H1 (cell line): ENCODE results near the gene HOXB7. TPM values are rescaled to one million over a fixed set of nuclear protein-coding genes. Genes with fewer than 3 reads are reported as not detected.

Experiments
- CTCF ChIA-PET: fragments of 300-600 bp; sonication (Branson Sonifier 250); formaldehyde crosslinking; loops from one replicate; lab custom pipeline; 2021; ENCODE audit not compliant: partially characterized antibody; lab: Charles Lee
- POLR2A ChIA-PET: fragments of 300-600 bp; sonication (Branson Sonifier 250); formaldehyde crosslinking; loops from one replicate; lab custom pipeline; 2021; ENCODE audit warnings: inconsistent platforms; ENCODE audit not compliant: partially characterized antibody; lab: Charles Lee
- DNase-seq, 2 experiments: peaks; one replicate each; pipeline versions ENCODE4 v3.0.0 to v3.0.0-alpha.2; 2010 to 2022; ENCODE audit warnings: low spot score in 2 of 2, low read depth in 1 of 2, mixed read lengths in 1 of 2
- FAIRE-seq: peaks from 2 replicates; lab custom pipeline; 2011; peaks lifted over from hg19 to GRCh38; lab: Jason Lieb, UNC
- H2AFZ ChIP-seq: 2 replicates; pipeline ENCODE4 v1.8.1; 2012; ENCODE audit warnings: low read length, inconsistent platforms
- H2AK5ac ChIP-seq: 2 replicates; pipeline ENCODE4 v1.6.1; 2013; ENCODE audit warnings: low read depth, low read length
- H2BK120ac ChIP-seq: replicated peaks from 2 replicates; pipeline ENCODE3; 2013; ENCODE audit warnings: low read depth, low read length, inconsistent platforms
- H2BK12ac ChIP-seq: 2 replicates; pipeline ENCODE4 v1.6.1; 2013; ENCODE audit warnings: low read depth, low read length
- H2BK15ac ChIP-seq: 2 replicates; pipeline ENCODE4 v1.6.1; 2013; ENCODE audit warnings: low read length
- H2BK20ac ChIP-seq: 2 replicates; pipeline ENCODE4 v1.6.1; 2013; ENCODE audit warnings: low read length
- H2BK5ac ChIP-seq: 2 replicates; pipeline ENCODE4 v1.6.1; 2013; ENCODE audit warnings: low read depth, low read length
- H3K14ac ChIP-seq: 2 replicates; pipeline ENCODE4 v1.6.1; 2013; ENCODE audit warnings: inconsistent platforms; ENCODE audit not compliant: insufficient read length
- H3K18ac ChIP-seq: 2 replicates; pipeline ENCODE4 v1.6.1; 2013; ENCODE audit warnings: low read length; ENCODE audit errors: extremely low read depth
- H3K23ac ChIP-seq: 2 replicates; pipeline ENCODE4 v1.6.1; 2013; ENCODE audit warnings: inconsistent platforms; ENCODE audit not compliant: insufficient read length
- H3K23me2 ChIP-seq: 2 replicates; pipeline ENCODE4 v1.6.1; 2013; ENCODE audit warnings: low read depth, low read length
- H3K27ac ChIP-seq: 2 replicates; pipeline ENCODE4 v1.6.1; 2011; ENCODE audit warnings: low read depth, low read length, inconsistent platforms
- H3K27me3 ChIP-seq, 4 experiments: replicated peaks in 1 of 4; 1 replicate in 1 of 4; 2 replicates in 3 of 4; pipeline versions ENCODE4 v1.6.1 to v1.8.1; 2011 to 2013; ENCODE audit warnings: low read length in 3 of 4, mild to moderate bottlenecking in 3 of 4, inconsistent platforms in 2 of 4, mixed read lengths in 2 of 4, moderate library complexity in 1 of 4; ENCODE audit not compliant: control insufficient read depth in 3 of 4, insufficient read depth in 3 of 4; ENCODE audit errors: extremely low read depth in 1 of 4
- H3K36me3 ChIP-seq, 4 experiments: 2 replicates each; pipeline versions ENCODE4 v1.6.1 to v1.8.1; 2011 to 2013; ENCODE audit warnings: mild to moderate bottlenecking in 4 of 4, low read length in 3 of 4, moderate library complexity in 2 of 4, control low read depth in 1 of 4, inconsistent platforms in 1 of 4; ENCODE audit not compliant: insufficient read depth in 4 of 4, control insufficient read depth in 2 of 4
- H3K4ac ChIP-seq: replicated peaks from 2 replicates; pipeline ENCODE3; 2013; ENCODE audit warnings: low read length, low read depth, mixed read lengths, inconsistent platforms; ENCODE audit not compliant: insufficient read length
- H3K4me1 ChIP-seq, 4 experiments: replicated peaks in 1 of 4; 1 replicate in 1 of 4; 2 replicates in 3 of 4; pipeline versions ENCODE4 v1.6.1 to v1.8.1; 2011 to 2013; ENCODE audit warnings: low read length in 3 of 4, inconsistent platforms in 2 of 4, mixed read lengths in 1 of 4; ENCODE audit not compliant: insufficient read depth in 4 of 4, control insufficient read depth in 3 of 4
- H3K4me2 ChIP-seq, 2 experiments: 2 replicates each; pipeline versions ENCODE4 v1.6.1 to v1.8.1; 2011 to 2013; ENCODE audit warnings: low read depth in 2 of 2, low read length in 2 of 2, control low read depth in 1 of 2, inconsistent platforms in 1 of 2, mild to moderate bottlenecking in 1 of 2; ENCODE audit not compliant: insufficient read depth in 1 of 2
- H3K4me3 ChIP-seq, 4 experiments: fragments of 200-600, 300-600 bp in 1 of 4; sonication (generic), shearing (Covaris generic), sonication (Bioruptor Twin) in 1 of 4; 2 replicates each; pipeline versions ENCODE4 v1.5.1 to v1.8.1; 2011 to 2016; ENCODE audit warnings: low read length in 4 of 4, low read depth in 3 of 4, control low read depth in 2 of 4, inconsistent platforms in 2 of 4, mild to moderate bottlenecking in 2 of 4, mixed read lengths in 1 of 4, moderate library complexity in 1 of 4; ENCODE audit not compliant: insufficient read depth in 2 of 4; ENCODE audit errors: extremely low read depth in 1 of 4
- H3K56ac ChIP-seq: replicated peaks from 2 replicates; pipeline ENCODE3; 2013; ENCODE audit warnings: low read depth, mild to moderate bottlenecking, mixed read lengths, low read length, inconsistent platforms; ENCODE audit not compliant: insufficient read length
- H3K79me1 ChIP-seq: 2 replicates; pipeline ENCODE4 v1.6.1; 2013; ENCODE audit warnings: low read depth, low read length, control low read depth
- H3K79me2 ChIP-seq, 2 experiments: 2 replicates each; pipeline versions ENCODE4 v1.6.1 to v1.8.1; 2012 to 2013; ENCODE audit warnings: low read length in 2 of 2, mild to moderate bottlenecking in 2 of 2, inconsistent platforms in 1 of 2; ENCODE audit not compliant: insufficient read depth in 2 of 2, control insufficient read depth in 1 of 2
- H3K9ac ChIP-seq, 4 experiments: replicated peaks in 1 of 4; 1 replicate in 1 of 4; 2 replicates in 3 of 4; pipeline versions ENCODE4 v1.6.1 to v1.8.1; 2011 to 2013; ENCODE audit warnings: low read depth in 3 of 4, low read length in 3 of 4, control low read depth in 2 of 4, mild to moderate bottlenecking in 2 of 4, moderate library complexity in 2 of 4, inconsistent platforms in 1 of 4; ENCODE audit errors: extremely low read depth in 1 of 4
- H3K9me3 ChIP-seq, 2 experiments: 2 replicates each; pipeline versions ENCODE4 v1.6.1 to v1.8.1; 2012 to 2013; ENCODE audit warnings: mild to moderate bottlenecking in 2 of 2, moderate library complexity in 2 of 2, control low read depth in 1 of 2, inconsistent platforms in 1 of 2, low read depth in 1 of 2, low read length in 1 of 2, mixed read lengths in 1 of 2; ENCODE audit not compliant: insufficient read depth in 2 of 2
- H4K20me1 ChIP-seq, 2 experiments: replicated peaks in 1 of 2; 2 replicates each; pipeline versions ENCODE3 to v1.8.1; 2011 to 2013; ENCODE audit warnings: inconsistent platforms in 2 of 2, low read length in 2 of 2, mild to moderate bottlenecking in 1 of 2; ENCODE audit not compliant: insufficient read depth in 2 of 2, control insufficient read depth in 1 of 2
- H4K5ac ChIP-seq: 2 replicates; pipeline ENCODE4 v1.6.1; 2013; ENCODE audit warnings: low read length, low read depth, mixed read lengths, inconsistent platforms; ENCODE audit not compliant: insufficient read length
- H4K8ac ChIP-seq: 2 replicates; pipeline ENCODE4 v1.8.0; 2013; ENCODE audit warnings: mild to moderate bottlenecking, moderate library complexity, low read length, inconsistent platforms; ENCODE audit not compliant: insufficient read depth; ENCODE audit errors: extremely low read depth
- H4K91ac ChIP-seq: replicated peaks from 2 replicates; pipeline ENCODE3; 2013; ENCODE audit warnings: low read length, mixed read lengths, inconsistent platforms; ENCODE audit not compliant: insufficient read length
- ATF2 ChIP-seq: IDR thresholded peaks from 2 replicates; pipeline ENCODE4 v1.6.1; 2012; ENCODE audit warnings: low read length, inconsistent platforms
- CBX8 ChIP-seq: fragments of 300-800, 300-1000 bp; sonication (generic); IDR thresholded peaks from 2 replicates; pipeline ENCODE4 v1.7.1; 2016; ENCODE audit warnings: low read depth, low read length, borderline replicate concordance
- EZH2 ChIP-seq: fragments of 200-600 bp; sonication (generic); IDR thresholded peaks from 2 replicates; pipeline ENCODE4 v1.7.1; 2012; ENCODE audit warnings: low read depth, mild to moderate bottlenecking, moderate library complexity, low read length, inconsistent platforms; ENCODE audit not compliant: severe bottlenecking
- JUND ChIP-seq: IDR thresholded peaks from 2 replicates; pipeline ENCODE4 v1.6.1; 2011; ENCODE audit warnings: mild to moderate bottlenecking, improper control_type of control experiment, low read length
- POLR2A ChIP-seq, 2 experiments: IDR thresholded peaks; 1 replicate in 1 of 2; 2 replicates in 1 of 2; pipeline ENCODE4 v1.6.1; 2011; ENCODE audit warnings: low read depth in 2 of 2, low read length in 2 of 2, mild to moderate bottlenecking in 2 of 2; ENCODE audit errors: control extremely low read depth in 1 of 2
- POLR2AphosphoS5 ChIP-seq: IDR thresholded peaks from 2 replicates; pipeline ENCODE4 v1.6.1; 2011; ENCODE audit warnings: low read depth, low read length
- RNF2 ChIP-seq: fragments of 200-900, 300-1000 bp; sonication (generic); IDR thresholded peaks from 2 replicates; pipeline ENCODE4 v1.7.1; 2016; ENCODE audit warnings: borderline replicate concordance, low read depth, mild to moderate bottlenecking, antibody characterized with exemption, low read length; ENCODE audit not compliant: poor library complexity, severe bottlenecking; ENCODE audit errors: missing control alignments
- SUZ12 ChIP-seq: fragments of 200-600 bp; sonication (generic); IDR thresholded peaks from 2 replicates; pipeline ENCODE4 v1.6.1; 2012; ENCODE audit warnings: mild to moderate bottlenecking, inconsistent platforms, low read length, moderate library complexity, mixed read lengths
- TEAD4 ChIP-seq: IDR thresholded peaks from 2 replicates; pipeline ENCODE4 v1.6.1; 2012; ENCODE audit warnings: low read depth, low read length, inconsistent platforms, mixed read lengths
- WGBS, 2 experiments: shearing (Covaris generic) in 1 of 2; methylation state at CpG; one replicate each; pipeline versions ENCODE4 v1.1.6 to v1.1.7; 2013 to 2015; ENCODE audit warnings: low lambda C conversion rate in 2 of 2, mixed read lengths in 2 of 2, inconsistent platforms in 1 of 2, low coverage in 1 of 2, missing lambda C conversion rate in 1 of 2; ENCODE audit not compliant: insufficient replicate concordance in 2 of 2, insufficient coverage in 1 of 2, insufficient read length in 1 of 2; ENCODE audit errors: extremely low coverage in 1 of 2, missing lambda C conversion rate in 1 of 2; 5-methylcytosine and 5-hydroxymethylcytosine counted together
- polyA plus RNA-seq, 7 experiments: library from polyadenylated mRNA; depleted of rRNA in 3 of 7; stranded (reverse) in 5 of 7; unstranded in 2 of 7; fragments of >200 nt in 5 of 7; fragments of 200-250 nt in 2 of 7; gene quantifications; 1 replicate in 5 of 7; 2 replicates in 1 of 7; 4 replicates in 1 of 7; pipeline versions ENCODE4 v1.2.1 to v1.2.3, GENCODE V29; 2011 to 2013; ENCODE audit warnings: missing spikeins in 2 of 7, mixed read lengths in 2 of 7
- total RNA-seq: library from RNA; stranded (reverse); fragmentation: NEBNext Ultra II Directional; extraction: Animal tissue kit (Norgen Biotek cat#: 25700); gene quantifications from 2 replicates; pipeline ENCODE4 v1.2.1, GENCODE V29; 2021

The HOXB7 gene
- total and polyA plus RNA-seq, 2 of the 8 experiments (the other 6 are each of a cell fraction or from before 2014, with no cell fraction given) = not detected

GRCh38 chr17:48600244-48601098 is 10.3 kb downstream of the HOXB7 start:
- POLR2A ChIA-PET = no interaction called here
- Histone ChIP-seq H2BK20ac (no peak overlapping the region), H3K36me3 (peaks cover 0 to 3% (median 0%) of the 10 kb centered on the region in 4 experiments; a peak in 1 of 8 replicates), H3K79me1 (no peaks in the 10 kb centered on the region), H3K4me1 (peaks cover 0 to 7% (median 4%) of the 10 kb centered on the region in 4 experiments; a peak in 3 of 7 replicates), H2BK120ac (no peak overlapping the region), H3K9me3 (no peaks in the 10 kb centered on the region), H2AFZ (no peak overlapping the region), H3K18ac (no peak overlapping the region), H3K27ac (no peak overlapping the region), H2BK5ac (no peak overlapping the region), H2BK15ac (no peak overlapping the region), H3K23ac (no peak overlapping the region), H3K23me2 (no peaks in the 10 kb centered on the region; the same call in 1 of the 2 replicates), H4K91ac (no peak overlapping the region), H2BK12ac (no peak overlapping the region), H3K4me2 (no peak overlapping the region), H3K27me3 (peaks cover 99 to 100% (median 100%) of the 10 kb centered on the region in 4 experiments), H3K14ac (no peak overlapping the region), H3K79me2 (no peaks in the 10 kb centered on the region), H3K9ac (no peak overlapping the region), H3K4ac (no peak overlapping the region), H4K5ac (no peak overlapping the region), H4K8ac (no peak overlapping the region), H3K56ac (no peak overlapping the region), H2AK5ac (no peak overlapping the region), H4K20me1 (peaks cover 37 to 60% of the 10 kb centered on the region in 2 experiments), H3K4me3 (no peak overlapping the region)
- DNase-seq (no peak), FAIRE-seq (no peak)
- 15% methylated on average over 17 of the region's 17 CpGs; no CpG with 5 or more reads in 1 of the 2 experiments for WGBS, 2 experiments
- CTCF ChIA-PET = interaction anchor here (0.8 to 2.1 kb wide), 11 partner anchors 9 to 385 kb away, joined by 3 to 12 read pairs (median 5); no protein-coding TSS in a partner anchor
- TF ChIP-seq JUND = no peak
- peak; percentile 46; the same call in 1 of the 2 replicates for TF ChIP-seq CBX8
- peak; percentile 82 for TF ChIP-seq RNF2
- TF ChIP-seq TEAD4 = no peak
- TF ChIP-seq POLR2A (IDR thresholded peaks at IDR 0.05; ENCODE audit: control extremely low read depth in 1 of 2, low read depth in 2 of 2, low read length in 2 of 2) = no peak
- TF ChIP-seq SUZ12 = peak; percentile 81
- TF ChIP-seq ATF2 = no peak
- TF ChIP-seq EZH2 = peak; percentile 75
- TF ChIP-seq POLR2AphosphoS5 = no peak
